Measurements from ENCODE around the gene LCT. TPM values are rescaled to one million over a fixed set of nuclear protein-coding genes. Genes with fewer than 3 reads are reported as not detected.
A peak's percentile ranks its signal among the peaks of the same experiment; 100 is the strongest.
"Not testable (repeated sequence)": the region's sequence is repeated elsewhere in the genome, so short reads cannot be mapped to it uniquely, and the experiment has no call there.

Gene LCT
- not detected for total RNA-seq
- long read RNA-seq = 0 reads

DNA sequence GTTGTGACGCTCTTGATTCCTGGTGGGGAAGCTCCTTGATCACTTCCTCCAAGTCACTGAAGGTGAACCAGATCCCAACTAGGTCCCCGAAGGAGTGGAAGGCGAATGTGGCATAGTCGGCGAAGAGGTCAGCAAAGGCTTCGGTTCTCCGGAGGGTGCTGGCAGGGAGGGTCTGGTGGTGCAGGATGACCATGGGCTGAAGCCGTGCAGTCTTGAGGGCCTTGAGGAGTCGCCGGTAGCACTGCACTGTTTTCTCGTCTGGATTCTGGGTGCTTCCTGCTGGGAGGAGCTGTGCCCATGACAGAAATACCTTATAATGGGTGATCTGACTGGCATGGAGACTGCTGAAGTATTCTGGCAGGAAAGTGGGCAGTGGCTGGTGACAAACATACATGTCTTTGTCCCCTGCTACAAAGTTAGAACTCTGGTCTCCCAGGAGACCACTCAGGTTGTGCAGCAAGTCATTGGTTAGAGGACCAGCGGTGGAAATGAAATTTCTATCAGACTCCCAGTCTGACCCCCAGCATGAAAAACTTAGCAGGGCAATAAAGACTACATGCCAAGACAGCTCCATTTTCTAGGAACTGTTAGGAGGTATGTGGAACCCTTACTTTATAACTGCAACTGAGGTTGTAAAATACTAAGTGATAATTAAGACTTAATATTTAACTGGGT, at the start of gene LCT:
LCT (minus strand) TSS at position 589 of the 675 bp plus-strand sequence; CDS start at position 574, 15 bp downstream.
- DNase-seq (no peak), ATAC-seq (ENCODE audit: poor library complexity) (no peak)
- intact Hi-C loops (cut with DNase I) = no loop called here

DNA sequence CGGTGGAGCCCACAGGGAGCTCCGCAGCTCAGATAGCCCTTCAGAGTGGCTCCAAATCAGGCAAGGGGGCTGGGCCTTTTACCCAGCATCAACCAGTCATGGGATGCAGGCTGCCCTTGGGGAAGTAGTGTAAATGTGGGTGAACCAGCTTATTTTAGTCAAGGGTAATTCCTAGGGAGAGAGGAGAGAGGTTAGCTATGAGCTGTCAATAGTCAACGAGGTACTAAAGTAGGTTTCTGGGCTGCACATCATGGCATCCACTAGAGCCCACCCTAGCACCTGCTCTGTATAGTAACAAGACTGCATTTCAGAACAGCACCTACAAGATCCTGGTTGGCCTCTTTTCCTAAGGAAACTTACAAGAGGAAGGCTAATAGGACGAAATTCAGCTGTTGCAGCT, 48.7 kb upstream of the LCT start:
- no peak for ATAC-seq (ENCODE audit: poor library complexity)
- no peak for DNase-seq
- intact Hi-C loops (cut with DNase I) = no loop called here

DNA sequence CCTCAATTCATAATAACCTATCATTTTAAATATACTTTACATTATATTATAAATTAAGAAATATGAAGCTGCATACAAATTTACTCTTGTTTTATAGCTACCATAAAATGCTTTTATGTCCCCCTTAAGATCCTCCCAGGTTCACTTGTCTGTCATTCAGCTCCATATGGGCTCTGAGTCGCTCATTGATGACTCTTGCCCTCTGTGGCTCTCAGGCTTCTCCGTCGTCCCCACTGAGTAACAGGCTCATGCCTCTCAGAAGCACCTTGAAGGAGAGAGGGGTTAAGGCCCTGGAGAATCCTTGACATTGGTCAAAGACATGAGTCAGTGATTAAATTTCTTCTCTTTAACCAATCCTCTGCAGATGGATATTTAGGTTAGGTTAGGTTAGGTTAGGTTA, 45.4 kb upstream of the LCT start:
- intact Hi-C loops (cut with DNase I) = no loop called here
- DNase-seq = no peak
- no peak for ATAC-seq (ENCODE audit: poor library complexity)

DNA sequence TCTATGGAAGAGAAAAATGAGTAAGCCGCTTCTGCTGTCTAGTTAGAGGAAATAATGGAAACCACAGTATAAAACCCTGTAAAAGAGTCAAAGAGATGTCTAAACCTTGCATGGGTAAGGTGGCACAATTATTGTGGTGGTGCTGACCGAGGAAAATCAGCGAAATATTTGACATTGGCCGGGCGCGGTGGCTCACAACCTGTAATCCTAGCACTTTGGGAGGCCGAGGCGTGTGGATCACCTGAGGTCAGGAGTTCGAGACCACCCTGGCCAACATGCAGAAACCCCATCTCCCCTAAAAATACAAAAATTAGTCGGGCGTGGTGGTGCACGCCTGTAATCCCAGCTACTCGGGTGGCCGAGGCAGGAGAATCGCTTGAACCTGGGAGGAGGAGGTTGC, 39.8 kb upstream of the LCT start:
- DNase-seq; intact Hi-C loops (cut with DNase I); ATAC-seq (ENCODE audit: poor library complexity): not testable (repeated sequence)

- DNase-seq (peak; percentile 98), ATAC-seq (ENCODE audit: poor library complexity) (peak; percentile 100)
- intact Hi-C loops (cut with DNase I) = no loop called here
Observed at GRCh38 chr2:135876066-135876711, 39.2 kb upstream of the LCT start, which contains the start of gene MCM6. TSS of gene MCM6 (minus strand) at chr2:135876443. CDS start at chr2:135876365, 78 bp downstream.

GRCh38 chr2:135875491-135876065, 38.6 kb upstream of the LCT start:
- ATAC-seq (ENCODE audit: poor library complexity) (peak; percentile 59), DNase-seq (peak; percentile 65)
- intact Hi-C loops (cut with DNase I) = no loop called here

DNA sequence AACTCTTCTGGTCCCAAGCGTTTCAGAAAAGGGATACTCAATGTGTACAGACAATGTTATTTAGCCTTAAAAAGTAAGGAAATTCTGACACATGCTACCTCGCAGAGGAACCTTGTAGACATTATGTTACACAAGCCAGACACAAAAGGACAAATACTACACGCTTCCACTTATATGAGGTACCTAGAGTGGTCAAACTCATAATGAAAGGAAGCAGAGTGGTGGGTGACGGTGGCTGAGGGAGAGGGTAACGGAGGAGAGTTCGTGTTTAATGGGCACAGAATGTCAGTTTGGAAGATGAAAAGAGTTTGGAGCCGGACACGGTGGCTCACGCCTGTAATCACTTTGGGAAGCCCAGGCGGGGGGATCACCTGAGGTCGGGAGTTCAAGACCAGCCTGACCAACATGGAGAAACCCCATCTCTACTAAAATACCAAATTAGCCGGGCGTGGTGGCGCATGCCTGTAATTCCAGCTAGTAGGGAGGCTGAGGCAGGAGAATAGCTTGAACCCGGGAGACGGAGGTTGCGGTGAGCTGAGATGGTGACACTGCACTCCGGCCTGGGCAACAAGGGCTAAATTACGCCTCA, 37.9 kb upstream of the LCT start:
- ATAC-seq (ENCODE audit: poor library complexity) = no peak
- intact Hi-C loops (cut with DNase I) = no loop called here
- DNase-seq = no peak

DNA sequence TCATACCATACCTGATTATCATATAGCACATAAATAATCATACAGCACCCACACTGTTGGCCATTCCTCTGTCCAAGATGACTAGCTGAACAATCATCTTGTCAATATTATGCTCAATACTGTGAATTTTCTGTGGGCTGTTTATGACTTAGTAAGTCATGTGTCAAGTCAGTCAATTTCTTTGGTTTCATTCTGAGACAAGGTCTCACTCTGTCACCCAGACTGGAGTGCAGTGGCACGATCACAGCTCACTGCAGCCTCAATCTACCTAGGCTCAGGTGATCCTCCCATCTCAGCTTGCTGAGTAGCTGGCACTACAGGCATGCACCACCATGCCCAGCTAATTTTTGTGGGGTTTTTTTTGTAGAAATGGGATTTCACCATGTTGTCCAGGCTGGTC, 33.6 kb upstream of the LCT start:
- DNase-seq = no peak
- ATAC-seq (ENCODE audit: poor library complexity) = no peak
- intact Hi-C loops (cut with DNase I) = no loop called here

DNA sequence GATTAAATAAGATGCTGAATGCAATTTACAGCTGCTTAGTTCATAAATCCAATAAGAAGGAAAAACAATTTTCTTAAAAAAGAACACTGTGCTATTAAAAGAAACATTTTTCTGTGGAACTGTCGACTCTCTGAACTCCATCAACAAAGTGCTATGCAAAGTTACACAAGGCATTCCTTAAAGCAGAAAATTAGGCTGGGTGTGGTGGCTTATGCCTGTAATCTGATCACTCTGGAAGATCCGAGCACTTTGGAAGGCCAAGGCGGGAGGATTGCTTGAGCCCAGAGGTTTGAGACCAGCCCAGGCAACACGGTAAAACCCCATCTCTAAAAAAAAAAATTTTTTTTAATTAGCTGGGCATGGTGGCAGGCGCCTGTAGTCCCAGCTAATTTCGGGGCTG, 26.2 kb upstream of the LCT start:
- intact Hi-C loops (cut with DNase I) = no loop called here
- ATAC-seq (ENCODE audit: poor library complexity) (no peak), DNase-seq (no peak)

DNA sequence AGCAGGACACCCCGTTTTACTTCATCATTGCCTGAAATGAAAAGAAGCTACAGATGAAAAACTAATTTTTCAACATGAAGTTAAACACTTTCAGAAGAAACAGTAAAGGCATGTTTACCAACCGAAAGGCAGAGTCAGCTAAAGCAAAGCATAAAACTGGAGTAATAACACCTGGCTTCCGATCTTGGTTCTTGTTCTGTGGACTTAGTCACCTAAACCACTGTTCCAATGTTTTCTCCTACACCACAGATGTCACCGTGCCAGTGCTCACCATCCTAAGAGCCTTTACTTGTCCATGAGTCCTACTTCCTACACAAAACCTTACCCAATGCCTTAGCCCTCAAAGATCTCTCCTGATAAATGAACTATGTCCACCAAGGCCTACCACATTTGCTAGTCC, 25.7 kb upstream of the LCT start:
- ATAC-seq (ENCODE audit: poor library complexity) = no peak
- DNase-seq = no peak
- intact Hi-C loops (cut with DNase I) = no loop called here

GRCh38 chr2:135853401-135853800, 16.4 kb upstream of the LCT start:
- ATAC-seq (ENCODE audit: poor library complexity) (no peak), DNase-seq (no peak)
- intact Hi-C loops (cut with DNase I) = no loop called here

GRCh38 chr2:135851858-135852257, 14.9 kb upstream of the LCT start:
- intact Hi-C loops (cut with DNase I) = no loop called here
- ATAC-seq (ENCODE audit: poor library complexity) (no peak), DNase-seq (no peak)

- intact Hi-C loops (cut with DNase I) = no loop called here
Observed at GRCh38 chr2:135850892-135851668, 14.1 kb upstream of the LCT start.

GRCh38 chr2:135849087-135849486, 12.1 kb upstream of the LCT start:
- intact Hi-C loops (cut with DNase I) = no loop called here
- DNase-seq = no peak
- ATAC-seq (ENCODE audit: poor library complexity) = no peak

More at GRCh38 chr2:135850892-135851668, 14.1 kb upstream of the LCT start:
- no peak for DNase-seq
- no peak for ATAC-seq (ENCODE audit: poor library complexity)

DNA sequence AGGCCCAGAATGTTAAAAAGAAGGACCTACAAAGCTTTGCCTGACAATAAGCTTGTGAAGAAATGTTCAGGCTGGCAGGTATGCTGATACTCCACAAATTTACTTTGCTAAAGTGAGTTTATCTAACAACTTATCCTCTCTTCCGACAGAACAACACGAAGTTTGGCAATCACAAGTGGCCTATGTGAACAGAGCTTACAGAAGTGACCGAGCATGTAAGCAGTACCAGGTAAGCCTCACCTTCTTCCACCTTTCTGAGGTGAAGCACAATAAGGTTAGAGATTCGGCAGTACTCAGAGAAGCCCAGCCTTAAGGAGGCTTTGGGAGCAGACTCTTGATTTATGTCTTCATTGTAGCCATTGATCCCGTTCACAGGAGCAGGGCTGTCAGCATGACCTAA, 9.0 kb upstream of the LCT start:
- no peak for ATAC-seq (ENCODE audit: poor library complexity)
- intact Hi-C loops (cut with DNase I) = no loop called here
- DNase-seq = no peak

DNA sequence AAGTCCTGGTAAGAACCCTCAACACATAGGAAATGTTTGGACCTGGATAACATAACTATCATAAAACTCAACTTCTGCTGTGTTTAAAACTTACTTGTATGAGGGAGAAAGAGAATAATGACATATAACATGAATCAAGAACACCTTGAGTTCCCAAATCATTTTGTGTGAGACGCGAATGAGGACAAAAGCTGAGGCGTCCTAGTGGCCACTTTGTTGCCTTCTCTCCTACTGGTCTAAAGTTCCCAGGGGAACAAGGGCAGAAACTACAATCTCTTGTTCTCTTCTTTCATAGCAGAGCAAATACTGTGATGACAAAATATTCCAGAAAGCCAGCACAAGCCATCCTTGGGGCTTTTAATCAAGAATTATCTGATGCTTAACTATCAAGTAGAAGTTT, 8.3 kb upstream of the LCT start:
- DNase-seq = no peak
- no peak for ATAC-seq (ENCODE audit: poor library complexity)
- intact Hi-C loops (cut with DNase I) = no loop called here

DNA sequence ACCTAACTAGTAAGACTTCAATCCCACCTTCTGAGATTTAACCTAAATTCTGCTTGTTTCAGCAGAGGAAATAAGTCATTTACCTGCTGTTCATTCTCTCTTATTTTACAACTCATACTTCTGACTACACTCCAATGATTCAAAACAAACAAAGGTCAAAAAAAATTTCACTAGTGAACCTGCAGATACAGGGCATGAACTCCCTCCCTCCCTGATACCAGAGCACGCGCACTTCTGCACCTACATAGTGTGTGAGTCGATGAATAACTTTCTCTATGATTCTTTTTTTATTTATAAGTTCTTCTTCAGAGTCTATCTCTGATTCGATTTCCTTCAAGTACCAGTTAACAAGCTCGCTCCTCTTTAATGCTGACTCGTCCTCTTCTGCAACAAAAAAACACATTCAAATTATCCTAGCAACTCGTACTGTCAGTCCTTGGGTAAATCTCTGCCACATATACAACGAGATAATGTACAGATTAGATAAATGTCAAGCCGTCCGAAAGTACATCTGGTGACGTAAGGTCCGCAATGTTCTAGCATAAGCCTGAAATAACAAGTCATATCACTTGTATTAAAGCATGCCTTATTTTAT, 7.4 kb upstream of the LCT start:
- DNase-seq (no peak), ATAC-seq (ENCODE audit: poor library complexity) (no peak)
- intact Hi-C loops (cut with DNase I) = no loop called here

GRCh38 chr2:135843671-135844070, 6.7 kb upstream of the LCT start:
- ATAC-seq (ENCODE audit: poor library complexity) (no peak), DNase-seq (no peak)
- intact Hi-C loops (cut with DNase I) = no loop called here

- ATAC-seq (ENCODE audit: poor library complexity) = peak; percentile 43
- no peak for DNase-seq
- intact Hi-C loops (cut with DNase I) = no loop called here
Observed at GRCh38 chr2:135840601-135841000, 3.6 kb upstream of the LCT start.

Data from Right ventricle myocardium superior (tissue), 1 donor.